Fibroblast of skin of left biceps (primary cell): ENCODE data around the gene NRXN2.

Source experiments
- DNase-seq, 2 experiments: peaks; one replicate each; pipeline ENCODE4 v3.0.0-alpha.2; 2013; ENCODE audit warnings: low read depth in 2 of 2

NRXN2 gene

DNA sequence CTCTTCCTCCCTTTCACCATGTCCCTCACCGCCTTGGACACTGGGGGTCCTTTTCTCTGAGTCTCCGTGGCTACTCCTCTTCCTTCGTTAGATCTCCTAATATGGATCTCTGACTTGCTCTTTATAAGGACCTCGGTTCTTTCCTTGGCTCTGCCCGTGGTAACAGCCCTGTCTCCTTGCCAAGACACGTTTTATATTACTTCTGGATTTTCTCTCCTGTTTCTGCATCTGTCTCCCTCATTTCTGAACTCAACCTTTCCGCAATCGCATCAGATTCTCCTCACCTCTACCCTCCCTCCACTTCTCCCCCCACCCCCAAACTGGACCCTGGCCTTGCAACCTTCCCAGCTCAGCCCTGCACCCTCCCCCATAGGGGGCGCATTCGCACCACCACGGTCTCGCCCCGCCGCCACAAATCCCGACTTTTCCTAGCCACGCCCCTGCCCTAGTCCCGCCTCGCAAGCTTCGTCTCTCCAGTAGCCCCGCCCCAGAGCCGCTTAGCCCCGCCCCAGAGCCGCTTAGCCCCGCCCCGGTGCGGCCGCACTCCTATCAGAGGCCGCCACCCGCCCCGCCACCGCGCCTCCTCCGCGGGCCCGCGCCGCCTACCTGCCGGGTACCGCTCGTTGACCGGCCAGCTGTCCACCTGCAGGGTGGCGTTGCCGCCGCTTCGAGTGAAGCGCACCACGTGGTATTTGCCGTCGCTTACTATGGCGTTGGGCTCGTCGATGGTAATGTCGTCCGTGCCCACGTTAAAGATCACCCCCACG, 93.0 kb downstream of the NRXN2 start:
- no peak for DNase-seq

DNA sequence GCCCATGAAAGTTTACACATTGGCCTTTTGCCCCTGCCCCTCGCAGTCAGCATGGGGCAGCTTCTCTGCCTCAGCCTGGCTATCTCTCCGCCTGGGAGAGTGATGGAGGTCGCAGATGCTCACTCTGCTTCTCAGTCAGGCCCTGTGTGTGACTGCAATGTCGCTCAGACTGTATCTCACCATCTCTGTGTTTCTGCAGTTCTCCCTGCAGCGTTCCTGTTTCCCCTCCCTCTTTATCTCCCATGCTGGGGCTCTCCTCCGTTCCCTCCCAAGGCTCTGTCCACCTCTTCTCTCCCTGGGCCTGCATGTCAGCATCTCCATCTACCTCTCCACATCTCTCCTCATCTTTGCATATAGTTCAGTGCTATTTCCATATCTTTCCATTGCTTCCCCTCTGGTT, 93.9 kb downstream of the NRXN2 start:
- DNase-seq: no peak

DNA sequence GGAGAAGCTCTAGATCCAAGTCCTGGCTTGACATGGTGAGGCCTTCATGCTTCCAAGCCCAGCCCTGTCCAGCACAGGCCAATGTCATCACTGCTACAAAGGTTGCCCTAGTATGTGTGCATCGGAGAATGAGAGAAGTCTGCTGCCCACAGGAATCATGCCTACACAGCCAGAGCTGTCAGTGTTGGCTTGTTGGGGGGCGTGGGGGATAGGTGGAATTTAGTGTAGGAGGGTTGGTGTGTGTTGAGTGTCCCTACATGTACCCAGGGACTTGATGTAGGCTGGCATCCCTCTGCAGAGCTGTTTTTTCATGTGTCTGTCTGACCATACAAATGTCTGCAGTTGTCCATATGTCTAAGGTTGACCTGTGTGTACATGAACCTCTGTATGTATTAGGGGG, 94.4 kb downstream of the NRXN2 start:
- DNase-seq: no peak

DNA sequence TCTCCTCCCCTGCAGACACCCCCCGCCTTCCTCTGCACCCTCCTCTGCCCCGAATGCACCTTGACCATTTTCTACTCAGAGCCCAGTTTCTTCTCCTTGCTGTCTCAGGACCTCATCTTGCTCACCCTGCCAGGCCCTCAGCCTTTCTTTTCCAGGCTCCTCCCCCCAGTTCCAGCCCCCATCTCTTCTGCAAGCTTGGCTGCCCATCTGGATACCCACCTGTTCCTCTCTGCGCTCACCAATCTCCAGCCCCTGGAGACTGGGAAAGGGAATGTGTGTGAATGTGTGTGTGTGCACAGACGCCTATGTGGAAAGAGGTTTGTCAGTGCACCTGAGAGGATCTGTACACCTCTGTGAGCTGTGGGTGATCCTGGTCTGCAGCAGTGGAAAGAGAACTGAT, 95.6 kb downstream of the NRXN2 start:
- DNase-seq: no peak

DNA sequence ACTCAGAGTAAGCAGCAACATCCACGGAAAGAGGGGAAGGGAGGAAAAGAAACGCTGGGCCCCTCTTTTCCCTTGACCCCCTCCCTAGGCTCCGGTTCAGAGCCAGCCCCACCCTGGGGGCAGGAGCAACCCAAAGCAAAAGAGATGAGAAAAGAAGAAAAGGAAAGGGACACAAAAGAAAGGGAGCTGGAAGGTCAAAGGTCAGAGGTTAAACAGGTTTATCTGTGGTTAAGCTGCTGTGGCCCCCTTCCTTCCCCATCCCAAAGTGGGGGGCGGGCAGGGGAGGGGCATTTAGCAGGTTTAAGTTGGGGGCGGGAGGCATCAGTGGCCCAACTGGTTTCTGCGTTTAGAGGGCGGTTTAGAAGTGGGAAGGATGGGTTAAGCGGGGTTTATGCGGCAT, 96.4 kb downstream of the NRXN2 start:
- DNase-seq: no peak

DNA sequence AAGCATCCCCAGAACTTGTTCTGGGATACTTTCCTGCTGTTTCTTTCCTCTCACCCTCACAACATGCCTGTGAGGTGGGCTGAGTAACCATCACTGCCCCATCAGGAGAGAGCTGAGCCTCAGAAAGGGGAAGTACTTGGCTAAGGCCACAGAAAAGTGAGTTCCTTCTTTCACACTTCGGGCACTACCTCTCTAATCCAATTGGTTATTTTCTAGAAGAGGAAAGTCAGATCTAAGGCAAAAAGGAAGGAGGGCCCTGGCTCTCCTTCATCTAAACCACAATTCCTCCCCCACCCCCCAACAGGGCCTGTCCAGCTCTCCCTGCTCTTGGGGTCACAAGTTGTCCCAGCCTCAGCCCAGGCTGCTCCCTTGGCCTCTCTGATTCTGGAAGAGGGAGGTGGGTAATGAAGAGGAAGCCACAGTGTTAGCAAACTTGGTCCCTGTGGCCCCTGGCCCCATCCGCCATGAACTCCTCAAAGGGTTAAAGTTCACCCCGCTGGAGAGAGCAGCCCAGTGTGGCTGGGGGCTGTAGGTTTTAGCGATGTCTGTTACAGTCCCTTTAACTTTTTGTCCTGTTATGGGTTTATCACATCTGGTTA, 98.0 kb downstream of the NRXN2 start:
- no peak for DNase-seq

DNA sequence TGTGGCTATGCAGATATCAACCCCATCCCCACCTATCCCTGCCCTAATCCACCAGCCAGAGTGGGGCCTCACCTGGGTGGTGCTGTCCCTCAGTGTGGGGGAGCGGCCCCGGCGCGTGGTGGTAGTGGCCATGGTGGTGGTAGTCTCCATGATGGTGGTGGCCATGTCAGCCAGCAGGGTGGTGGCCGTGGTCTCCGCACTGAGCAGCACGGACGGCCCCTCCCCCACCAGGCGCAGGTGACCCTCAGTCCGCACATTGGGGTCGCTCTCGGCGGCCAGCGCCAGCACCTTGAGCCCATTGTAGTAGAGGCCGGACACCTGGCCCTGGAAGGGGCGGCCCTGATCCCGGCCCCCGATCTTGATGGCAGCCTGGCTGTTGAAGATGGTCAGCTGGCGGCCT, 100.3 kb downstream of the NRXN2 start:
- DNase-seq: no peak

DNA sequence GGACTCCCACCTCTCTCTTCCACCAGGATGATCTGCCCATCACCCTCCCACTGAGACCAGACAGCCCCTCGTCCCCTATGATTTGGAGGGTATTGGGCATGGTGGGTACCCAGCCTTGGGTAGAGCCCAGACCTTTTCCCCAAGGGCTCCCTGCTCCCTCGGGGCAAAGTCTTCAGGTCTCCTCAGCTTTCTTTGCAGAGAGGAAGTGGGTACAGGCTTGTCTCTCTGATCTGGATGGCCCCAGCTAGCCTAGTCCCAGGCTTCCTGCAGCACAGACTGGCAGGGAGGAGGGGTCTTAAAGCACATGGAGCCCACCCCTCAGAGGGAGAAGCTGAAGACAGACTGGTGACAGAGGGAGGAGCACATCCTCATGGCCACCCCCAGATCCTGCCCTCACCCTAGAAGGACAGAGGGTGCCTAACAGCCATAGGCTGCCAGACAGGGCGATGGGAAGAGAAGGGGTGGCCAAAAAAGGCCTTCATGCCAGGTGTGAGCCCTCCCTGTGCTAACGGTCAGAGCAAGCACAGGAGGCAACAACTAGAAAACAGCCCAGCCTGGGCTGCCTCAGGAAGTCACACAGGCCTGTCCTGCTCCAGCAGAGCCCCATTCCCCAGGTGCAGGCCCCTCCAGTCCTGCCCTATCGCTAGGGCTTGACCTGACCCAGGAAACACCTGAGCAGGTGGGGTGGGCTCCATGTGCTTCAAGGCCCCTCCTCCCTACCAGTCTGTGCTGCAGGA, 101.5 kb downstream of the NRXN2 start:
- no peak for DNase-seq

DNA sequence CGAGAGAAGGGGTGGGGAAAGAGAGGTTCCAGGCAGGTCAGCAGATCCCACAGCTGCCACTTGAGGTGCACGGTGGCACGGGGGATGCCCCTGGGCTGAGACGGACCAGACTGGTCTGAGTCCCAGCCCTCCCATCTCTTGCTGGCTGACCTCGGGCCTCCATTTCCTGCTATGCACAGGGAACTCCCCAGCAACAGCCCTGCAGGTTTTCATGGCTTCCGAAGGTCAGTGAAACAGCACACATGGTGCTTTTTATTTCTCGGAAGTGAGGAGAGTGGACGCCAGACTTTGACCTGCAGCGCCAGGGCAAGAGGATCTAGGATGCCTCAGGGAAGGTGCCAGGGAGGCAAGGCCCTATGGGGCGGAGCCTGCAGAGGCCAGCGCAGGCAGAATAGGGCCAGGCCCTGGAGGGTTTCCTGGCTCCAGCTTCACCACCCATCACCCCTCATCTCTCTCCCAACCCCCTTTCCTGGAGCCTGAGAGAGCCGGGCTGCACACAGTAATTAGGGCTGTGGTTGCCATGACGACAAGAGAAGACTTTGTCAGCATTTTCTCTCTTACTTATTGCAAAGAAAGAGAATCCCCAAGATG, 102.5 kb downstream of the NRXN2 start:
- no peak for DNase-seq

DNA sequence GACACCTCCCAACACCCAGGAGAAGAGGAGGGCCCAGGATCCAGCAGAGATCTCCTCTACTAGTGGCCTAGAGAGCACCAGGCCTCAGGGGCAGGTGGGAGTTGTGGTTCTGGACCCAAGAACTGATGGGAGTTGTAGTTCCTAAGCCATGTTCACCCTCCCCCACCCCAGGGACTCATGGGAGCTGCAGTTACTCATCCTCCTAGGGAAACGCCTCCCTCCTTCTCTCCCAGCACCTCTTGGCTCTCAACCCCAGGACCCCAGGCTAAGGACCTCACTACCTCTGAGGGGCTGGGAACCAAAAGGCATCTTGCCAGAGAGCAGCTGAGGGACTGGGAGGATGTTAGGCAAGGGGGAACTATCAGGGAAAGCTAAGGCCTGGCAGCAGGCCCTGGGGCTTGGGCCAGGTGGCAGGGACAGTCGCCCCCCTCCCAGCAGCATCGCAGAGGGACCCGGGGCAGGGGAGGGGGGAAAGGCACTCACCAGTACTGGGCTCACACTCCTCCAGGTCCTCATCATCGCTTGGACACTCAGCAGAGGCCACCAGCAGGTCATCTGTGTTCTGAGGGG, 103.1 kb downstream of the NRXN2 start:
- DNase-seq: peak; percentile 18 to 20

DNA sequence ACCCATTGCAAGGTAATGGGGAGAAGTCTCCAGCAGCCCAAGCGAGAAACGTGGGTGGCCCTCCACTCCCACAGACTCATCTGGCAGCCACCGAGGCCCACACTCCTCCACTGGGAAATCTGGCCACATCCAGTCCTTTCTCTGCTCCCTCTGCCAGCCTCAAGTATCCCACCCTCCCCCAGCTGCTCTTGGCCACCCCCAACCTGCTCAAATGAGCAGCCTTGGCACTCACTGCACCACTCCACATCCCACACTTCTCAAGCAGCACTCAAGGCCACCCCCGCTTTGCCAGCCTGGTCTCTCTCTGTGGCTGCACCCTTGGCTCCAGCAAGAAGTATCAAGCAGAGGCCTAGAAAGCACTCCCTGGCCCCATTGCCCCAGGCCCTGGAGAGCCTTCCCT, 103.8 kb downstream of the NRXN2 start:
- no peak for DNase-seq

DNA sequence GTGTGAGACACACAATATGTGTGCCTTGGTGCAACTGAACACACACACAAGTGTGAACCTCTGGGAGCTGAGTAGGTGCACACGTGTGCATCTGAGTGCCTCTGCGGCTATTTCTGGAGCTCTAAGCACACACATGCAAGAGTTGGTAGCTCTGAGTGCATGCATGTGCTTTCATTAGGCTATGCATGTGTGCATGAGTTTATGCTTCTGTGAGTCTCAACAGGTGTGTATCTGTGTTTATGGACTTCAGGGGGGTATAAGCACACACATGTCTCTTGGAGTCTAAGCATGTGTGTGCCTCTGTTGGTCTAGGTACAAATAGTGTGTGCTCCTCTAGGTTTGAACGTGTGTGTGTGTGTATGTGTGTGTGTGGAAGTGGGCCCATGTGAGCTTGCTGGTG, 106.2 kb downstream of the NRXN2 start:
- DNase-seq: no peak

DNA sequence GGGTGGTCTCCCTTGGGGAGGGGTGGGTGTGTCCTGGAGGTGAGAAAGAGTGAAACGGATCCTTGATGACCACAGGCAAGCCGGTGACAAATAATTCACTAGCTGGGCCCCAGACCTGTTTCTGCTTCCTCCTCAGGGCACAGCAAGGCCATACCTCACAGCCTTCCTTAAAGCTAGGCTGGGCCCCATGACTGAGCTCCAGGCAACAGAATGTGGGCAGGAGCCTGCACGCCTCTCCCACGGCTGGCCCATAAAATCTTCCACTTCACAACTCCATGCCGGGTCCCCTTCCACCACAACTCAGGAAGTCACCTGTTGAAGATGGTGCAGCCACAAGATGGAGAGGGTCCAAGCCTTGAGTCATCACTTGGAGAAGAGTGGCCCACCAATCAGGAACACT, 108.1 kb downstream of the NRXN2 start:
- no peak for DNase-seq

DNA sequence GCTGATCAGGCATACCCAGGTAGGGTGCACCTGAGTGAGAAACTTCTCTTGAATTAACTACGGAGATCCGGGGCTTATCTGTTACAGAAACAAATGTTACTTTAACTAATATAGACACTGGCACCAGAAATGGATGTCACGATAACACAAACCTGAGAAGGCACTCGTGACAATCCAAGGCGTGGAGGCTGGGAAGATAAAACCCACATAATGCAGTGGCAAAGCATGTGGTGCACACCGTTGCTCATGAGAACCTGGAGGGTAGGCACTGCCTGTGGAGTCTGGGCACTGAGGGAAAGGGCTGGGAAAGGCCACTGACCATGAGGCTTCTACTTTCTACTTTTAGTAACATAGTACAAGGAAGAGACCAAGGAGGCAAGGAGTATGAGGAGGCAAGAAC, 109.3 kb downstream of the NRXN2 start:
- DNase-seq: no peak

DNA sequence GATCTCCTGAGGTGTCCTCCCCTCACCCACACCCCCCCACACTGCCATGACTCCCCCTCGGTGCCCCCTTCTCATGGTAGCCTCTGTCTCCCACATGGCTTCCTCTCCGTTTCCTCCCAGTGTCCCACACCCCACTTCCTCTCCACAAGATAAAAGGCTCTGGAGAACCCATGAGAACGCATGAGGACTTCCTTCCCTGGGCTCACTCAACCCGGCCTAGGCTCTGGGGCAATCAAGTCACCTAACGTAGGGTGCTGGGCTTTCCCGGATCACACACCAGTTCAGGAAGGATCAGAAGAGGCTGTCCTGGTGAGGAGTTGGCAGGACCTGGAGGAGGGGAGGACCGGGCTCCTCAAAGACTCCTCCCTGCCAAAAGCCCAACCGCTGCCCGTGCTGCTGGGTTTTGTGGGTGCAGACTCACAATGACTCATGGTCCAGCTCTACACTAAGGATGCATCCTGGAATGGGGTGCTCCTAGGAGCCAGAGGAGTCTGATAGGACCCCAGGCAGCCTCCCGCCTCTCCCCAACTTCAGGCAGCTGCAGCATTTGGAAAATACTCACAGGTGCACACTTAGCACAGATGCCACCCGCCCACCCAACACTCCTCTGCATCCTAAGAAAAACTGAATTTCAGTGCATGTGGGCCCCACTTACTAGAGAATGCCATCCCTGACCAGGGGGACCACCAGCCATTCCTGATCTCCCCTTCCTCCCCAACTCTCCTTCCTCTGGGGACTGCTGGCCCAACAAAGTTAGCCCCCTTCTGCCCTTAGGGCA, 110.9 kb downstream of the NRXN2 start:
- DNase-seq: no peak

DNA sequence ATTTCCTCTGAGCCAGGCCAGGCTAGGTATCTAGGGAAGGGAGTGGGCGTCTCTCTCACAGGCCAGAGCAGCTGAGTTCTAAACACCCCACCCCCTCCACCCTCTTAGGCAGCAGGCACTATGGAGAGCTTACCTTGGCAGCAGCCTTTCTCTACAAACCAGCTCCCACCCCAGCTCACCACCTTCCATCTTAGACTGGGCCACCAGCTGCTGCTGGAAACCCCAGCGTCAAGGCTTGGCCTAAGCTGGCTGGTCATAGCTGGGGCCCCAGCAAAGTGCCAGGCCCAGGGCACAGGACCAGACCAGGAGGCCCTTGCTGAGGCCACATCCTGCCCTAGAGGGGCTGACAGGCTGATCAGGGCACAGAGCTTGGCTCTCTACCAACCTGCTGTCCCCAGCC, 111.8 kb downstream of the NRXN2 start:
- DNase-seq: no peak

DNA sequence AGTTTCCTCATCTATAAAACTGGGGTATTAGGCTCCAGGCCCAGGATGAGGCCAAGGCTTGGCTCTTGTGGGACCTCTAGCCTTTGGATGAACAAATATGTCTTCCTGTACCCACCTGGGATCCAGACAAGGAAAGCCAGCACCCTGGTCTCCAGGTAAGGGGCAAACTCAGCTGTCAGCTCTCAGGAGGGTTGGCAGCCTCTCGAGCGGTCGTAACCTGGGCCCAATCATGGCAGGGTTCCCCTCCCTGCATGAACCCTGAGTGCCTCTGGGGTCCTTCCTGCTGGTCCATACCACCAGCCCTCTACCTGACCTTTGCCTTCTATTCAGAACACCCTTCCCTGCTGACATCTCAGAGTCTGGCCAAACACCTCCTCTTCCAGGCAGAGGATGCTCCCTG, 112.4 kb downstream of the NRXN2 start:
- no peak for DNase-seq

DNA sequence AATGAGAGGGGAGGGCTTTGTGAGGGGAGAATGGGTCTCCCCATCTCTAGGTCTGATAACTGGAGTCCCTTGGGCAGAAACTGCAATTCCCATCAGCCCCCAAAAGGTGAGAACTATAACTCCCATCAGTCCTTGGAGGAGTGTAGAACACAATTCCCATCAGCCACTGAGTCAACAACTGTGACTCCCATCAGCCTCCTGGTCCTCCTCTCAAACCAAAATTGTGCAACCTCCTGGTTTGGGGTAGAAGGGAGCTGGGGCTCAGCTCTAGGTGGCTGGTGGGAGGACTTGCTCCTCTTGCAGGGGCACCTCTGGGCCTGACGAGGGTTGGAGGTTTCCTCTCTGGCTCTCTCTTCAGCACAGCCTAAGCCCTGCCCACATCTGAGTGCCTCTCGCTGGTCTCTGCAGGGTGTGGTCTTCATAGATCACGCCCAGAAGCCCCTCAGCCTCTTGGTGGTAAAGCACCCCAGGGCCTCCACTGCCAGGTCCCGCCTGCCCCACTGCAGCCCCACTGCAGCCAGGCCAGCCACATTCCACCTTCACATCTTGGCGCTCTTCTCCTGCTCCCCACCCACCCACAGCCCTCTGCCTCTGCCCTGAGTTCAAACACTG, 113.5 kb downstream of the NRXN2 start:
- DNase-seq: no peak

DNA sequence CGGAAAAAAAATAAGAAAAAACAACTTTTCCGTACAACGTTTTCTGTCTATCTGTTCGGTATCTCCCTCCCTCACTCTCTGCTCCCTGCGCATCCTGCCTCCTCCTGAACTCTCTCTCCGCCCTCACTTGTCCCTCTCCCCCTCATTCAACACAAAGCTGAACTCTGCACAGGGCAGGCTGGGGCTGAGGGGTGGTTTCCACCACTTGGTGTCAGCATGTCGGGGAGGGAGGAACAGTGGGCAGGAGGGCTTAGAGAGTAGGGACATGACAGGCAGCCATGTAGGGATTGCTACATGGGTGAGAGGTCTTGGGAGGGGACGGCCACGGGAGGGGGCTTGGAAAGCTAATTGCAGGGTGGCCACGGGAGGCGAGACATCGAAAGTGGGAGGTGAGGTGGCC, 114.4 kb downstream of the NRXN2 start:
- no peak for DNase-seq

DNA sequence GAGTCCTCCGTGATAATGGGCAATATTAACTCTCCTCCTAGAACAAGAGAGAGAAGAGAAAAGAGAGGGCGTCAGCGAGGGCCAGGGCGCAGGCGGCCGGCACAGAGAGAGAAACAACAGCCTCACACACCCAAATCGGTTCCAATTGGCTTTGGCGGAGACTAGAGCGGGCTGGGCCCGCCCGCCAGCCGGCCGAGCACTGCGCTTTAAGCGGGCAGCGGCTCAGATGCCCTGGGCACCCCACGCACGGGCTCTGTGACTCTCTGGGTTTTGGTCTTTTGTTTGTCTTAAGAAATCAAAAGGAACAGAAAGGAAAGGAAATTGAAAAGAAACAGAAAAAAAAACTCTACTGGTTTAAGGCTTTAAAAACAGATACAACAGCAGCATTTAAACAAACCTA, 115.0 kb downstream of the NRXN2 start:
- DNase-seq: no peak

DNA sequence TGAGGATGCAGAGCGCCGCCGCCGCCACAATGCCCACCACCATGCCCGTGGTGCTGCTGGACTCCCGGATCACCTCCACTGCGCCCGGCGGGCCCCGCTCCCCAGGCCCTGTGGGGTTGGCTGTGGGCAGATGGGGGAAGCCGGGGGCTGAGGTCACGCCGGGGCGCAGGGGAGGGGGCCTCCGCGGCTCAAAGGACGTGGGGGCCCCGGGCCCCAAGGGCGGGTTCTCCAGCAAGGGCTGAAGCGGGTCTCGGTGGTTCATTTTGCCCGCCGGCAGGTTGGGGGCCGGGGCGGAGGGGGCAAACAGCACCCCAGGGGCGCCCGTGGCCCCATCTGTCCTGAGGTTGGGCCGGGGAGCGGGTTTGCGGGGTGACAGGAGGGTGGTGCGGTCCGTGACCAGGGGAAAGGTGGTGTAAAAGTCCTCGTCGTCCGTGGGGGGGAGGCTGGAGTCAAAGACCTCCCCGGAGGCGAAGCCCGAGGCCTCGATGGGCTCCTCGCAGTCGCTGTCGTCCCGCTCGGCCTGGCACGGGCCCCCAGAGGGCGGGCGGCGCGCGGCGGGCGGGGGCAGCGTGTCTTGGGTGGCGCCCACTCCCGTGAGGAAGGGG, 115.5 kb downstream of the NRXN2 start:
- no peak for DNase-seq
